MM.1S (cell line): ENCODE results near the gene TRABD2B.

ENCODE experiments used
- DNase-seq: peaks from one replicate; pipeline ENCODE4 v3.0.0-alpha.2; 2015
- H2AFZ ChIP-seq: fragments of 300-600 bp; sonication (generic); 2 replicates; pipeline ENCODE4 v1.6.0; 2016; ENCODE audit warnings: antibody characterized with exemption, low read length
- H3F3A ChIP-seq: fragments of 300-600 bp; sonication (generic); 2 replicates; pipeline ENCODE4 v1.6.1; 2016; ENCODE audit warnings: mild to moderate bottlenecking, antibody characterized with exemption, low read length, moderate library complexity, mixed read lengths; ENCODE audit not compliant: insufficient read depth
- H3K27ac ChIP-seq: fragments of 300-600 bp; sonication (generic); 2 replicates; pipeline ENCODE4 v1.5.1; 2016; ENCODE audit warnings: mild to moderate bottlenecking, low read length
- H3K27me3 ChIP-seq: fragments of 300-600 bp; sonication (generic); replicated peaks from 2 replicates; pipeline ENCODE4 v1.6.0; 2016; ENCODE audit warnings: low read length; ENCODE audit not compliant: insufficient read depth
- H3K36me3 ChIP-seq: fragments of 300-600 bp; sonication (generic); replicated peaks from 2 replicates; pipeline ENCODE4 v1.6.1; 2016; ENCODE audit warnings: mild to moderate bottlenecking, low read length, mixed read lengths; ENCODE audit not compliant: insufficient read depth
- H3K4me1 ChIP-seq: fragments of 300-600 bp; sonication (generic); 2 replicates; pipeline ENCODE4 v1.6.1; 2016; ENCODE audit warnings: low read length, mixed read lengths
- H3K4me2 ChIP-seq: fragments of 300-600 bp; sonication (generic); 2 replicates; pipeline ENCODE4 v1.6.0; 2016; ENCODE audit warnings: low read depth, low read length
- H3K4me3 ChIP-seq: fragments of 300-600 bp; sonication (generic); 2 replicates; pipeline ENCODE4 v1.5.1; 2016; ENCODE audit warnings: low read length, mixed read lengths
- H3K79me2 ChIP-seq: fragments of 300-600 bp; sonication (generic); 2 replicates; pipeline ENCODE4 v1.6.1; 2016; ENCODE audit warnings: mixed run types, low read length, mixed read lengths
- H3K9ac ChIP-seq: fragments of 300-600 bp; sonication (generic); 2 replicates; pipeline ENCODE4 v1.6.1; 2016; ENCODE audit warnings: low read length, mixed read lengths
- H3K9me2 ChIP-seq: fragments of 300-600 bp; sonication (generic); replicated peaks from 2 replicates; pipeline ENCODE4 v1.6.1; 2016; ENCODE audit warnings: mild to moderate bottlenecking, low read length, mixed read lengths; ENCODE audit not compliant: insufficient read depth
- H3K9me3 ChIP-seq: fragments of 300-600 bp; sonication (generic); replicated peaks from 2 replicates; pipeline ENCODE4 v1.6.1; 2016; ENCODE audit warnings: mild to moderate bottlenecking, low read length, mixed read lengths; ENCODE audit not compliant: insufficient read depth
- H4K20me1 ChIP-seq: fragments of 300-600 bp; sonication (generic); 2 replicates; pipeline ENCODE4 v1.6.1; 2016; ENCODE audit warnings: mild to moderate bottlenecking, low read length, moderate library complexity, mixed read lengths; ENCODE audit not compliant: insufficient read depth
- EZH2 ChIP-seq: fragments of 300-600 bp; sonication (generic); optimal IDR thresholded peaks from 2 replicates; pipeline ENCODE3; 2017; ENCODE audit warnings: low read depth, mild to moderate bottlenecking, antibody characterized with exemption, low read length, mixed read lengths
- EZH2phosphoT487 ChIP-seq: fragments of 300-600 bp; sonication (generic); IDR thresholded peaks from 2 replicates; pipeline ENCODE4 v1.6.1; 2018; ENCODE audit warnings: antibody characterized with exemption, low read length
- TF ChIP-seq, protein P1 (sequence below): fragments of 300-600 bp; sonication (generic); IDR thresholded peaks from 2 replicates; pipeline ENCODE4 v1.5.1; 2016; ENCODE audit warnings: antibody characterized with exemption, low read length, mixed read lengths

TRABD2B gene

DNA sequence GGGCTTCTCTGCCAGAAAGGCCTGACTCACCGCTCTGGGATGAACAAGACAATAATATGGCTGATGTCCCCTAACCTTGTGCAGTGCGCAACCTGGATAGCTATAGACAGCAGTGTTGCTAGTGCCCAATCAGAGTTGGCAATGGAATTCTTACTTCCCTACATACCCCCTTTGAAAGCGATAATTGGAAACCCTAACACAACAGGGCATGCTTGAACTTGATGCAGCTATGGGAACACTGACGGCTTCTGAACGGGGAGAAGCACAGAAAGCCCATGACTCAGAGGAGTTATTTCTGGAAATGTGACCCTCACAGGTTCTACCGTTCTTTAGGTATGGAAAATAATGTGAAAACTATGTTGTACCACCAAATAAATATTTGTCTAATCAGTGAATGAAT, 200.6 kb downstream of the TRABD2B start:
- DNase-seq: no peak
- Histone ChIP-seq H3K4me1 (no peaks in the 10 kb centered on the region), H3K4me3 (no peak overlapping the region), H3K27me3 (no peaks in the 10 kb centered on the region), H3K9me2 (no peaks in the 10 kb centered on the region), H3K4me2 (no peak overlapping the region), H3K9me3 (no peaks in the 10 kb centered on the region), H3K36me3 (no peaks in the 10 kb centered on the region), H3K9ac (no peak overlapping the region), H4K20me1 (no peaks in the 10 kb centered on the region), H2AFZ (no peak overlapping the region), H3K79me2 (no peaks in the 10 kb centered on the region), H3K27ac (no peak overlapping the region), H3F3A (no peaks in the 10 kb centered on the region)
- TF ChIP-seq EZH2phosphoT487 (no peak), EZH2 (no peak)
- TF ChIP-seq, protein P1, sequence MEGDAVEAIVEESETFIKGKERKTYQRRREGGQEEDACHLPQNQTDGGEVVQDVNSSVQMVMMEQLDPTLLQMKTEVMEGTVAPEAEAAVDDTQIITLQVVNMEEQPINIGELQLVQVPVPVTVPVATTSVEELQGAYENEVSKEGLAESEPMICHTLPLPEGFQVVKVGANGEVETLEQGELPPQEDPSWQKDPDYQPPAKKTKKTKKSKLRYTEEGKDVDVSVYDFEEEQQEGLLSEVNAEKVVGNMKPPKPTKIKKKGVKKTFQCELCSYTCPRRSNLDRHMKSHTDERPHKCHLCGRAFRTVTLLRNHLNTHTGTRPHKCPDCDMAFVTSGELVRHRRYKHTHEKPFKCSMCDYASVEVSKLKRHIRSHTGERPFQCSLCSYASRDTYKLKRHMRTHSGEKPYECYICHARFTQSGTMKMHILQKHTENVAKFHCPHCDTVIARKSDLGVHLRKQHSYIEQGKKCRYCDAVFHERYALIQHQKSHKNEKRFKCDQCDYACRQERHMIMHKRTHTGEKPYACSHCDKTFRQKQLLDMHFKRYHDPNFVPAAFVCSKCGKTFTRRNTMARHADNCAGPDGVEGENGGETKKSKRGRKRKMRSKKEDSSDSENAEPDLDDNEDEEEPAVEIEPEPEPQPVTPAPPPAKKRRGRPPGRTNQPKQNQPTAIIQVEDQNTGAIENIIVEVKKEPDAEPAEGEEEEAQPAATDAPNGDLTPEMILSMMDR: no peak

DNA sequence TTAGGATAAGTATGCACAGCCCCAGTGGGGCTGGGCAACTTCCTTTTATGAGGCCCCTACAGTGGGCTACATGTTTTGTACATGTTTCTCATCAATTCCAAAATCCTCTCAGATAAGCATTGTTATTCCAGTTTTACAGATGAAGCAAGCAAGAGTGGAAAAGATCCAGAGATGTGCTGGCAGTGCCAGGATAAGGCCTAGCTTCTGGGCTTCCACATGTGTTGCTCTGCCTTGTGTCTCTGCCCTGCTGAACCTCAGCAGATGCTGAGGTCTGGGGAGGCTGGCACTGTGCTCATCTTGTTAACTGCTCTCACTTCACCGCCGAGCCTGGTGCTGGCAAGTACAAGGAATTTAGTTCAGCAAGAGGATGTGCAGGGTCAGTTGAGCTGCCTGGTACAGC, 202.1 kb downstream of the TRABD2B start:
- Histone ChIP-seq H4K20me1 (no peaks in the 10 kb centered on the region), H3F3A (no peaks in the 10 kb centered on the region), H3K4me3 (no peak overlapping the region), H3K36me3 (no peaks in the 10 kb centered on the region), H3K79me2 (no peaks in the 10 kb centered on the region), H3K27ac (no peak overlapping the region), H2AFZ (no peak overlapping the region), H3K9ac (no peak overlapping the region), H3K4me2 (no peak overlapping the region), H3K9me2 (no peaks in the 10 kb centered on the region), H3K4me1 (no peaks in the 10 kb centered on the region), H3K27me3 (no peaks in the 10 kb centered on the region), H3K9me3 (no peaks in the 10 kb centered on the region)
- TF ChIP-seq EZH2 (no peak), EZH2phosphoT487 (no peak)
- TF ChIP-seq, protein P1: no peak
- no peak for DNase-seq

DNA sequence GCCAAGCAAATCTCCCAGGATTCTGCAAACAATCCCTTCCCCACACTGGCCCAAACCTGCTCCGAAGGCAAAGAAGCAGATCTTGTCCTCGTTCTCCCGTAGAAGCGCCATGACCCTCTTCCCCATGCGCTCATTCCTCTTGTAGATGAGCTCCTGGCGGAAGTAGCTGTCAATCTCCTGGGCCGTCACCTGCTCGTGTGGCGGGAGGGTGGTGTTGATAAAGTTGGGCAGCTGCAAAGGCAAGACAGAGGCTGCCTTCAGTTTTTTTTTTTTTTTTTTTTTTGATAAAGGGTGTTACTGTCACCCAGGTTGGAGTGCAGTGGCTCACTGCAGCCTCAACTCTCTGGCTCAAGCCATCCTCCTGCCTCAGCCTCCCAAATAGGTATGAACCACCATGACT, 202.7 kb downstream of the TRABD2B start:
- no peak for TF ChIP-seq EZH2phosphoT487
- TF ChIP-seq, protein P1: no peak
- TF ChIP-seq EZH2: no peak
- no peak overlapping the region for H3K4me2 ChIP-seq

More for the DNA sequence above, 202.7 kb downstream of the TRABD2B start:
- Histone ChIP-seq H3K27me3 (no peaks in the 10 kb centered on the region), H3K4me1 (no peaks in the 10 kb centered on the region), H3K79me2 (no peaks in the 10 kb centered on the region), H3K36me3 (no peaks in the 10 kb centered on the region), H2AFZ (no peak overlapping the region), H3F3A (no peaks in the 10 kb centered on the region), H3K4me3 (no peak overlapping the region), H3K27ac (no peak overlapping the region), H3K9me2 (no peaks in the 10 kb centered on the region), H4K20me1 (no peaks in the 10 kb centered on the region), H3K9ac (no peak overlapping the region), H3K9me3 (no peaks in the 10 kb centered on the region)
- no peak for DNase-seq
